ENCODE results near the gene UBE2D4. TPM values are rescaled to one million over a fixed set of nuclear protein-coding genes. Genes with fewer than 3 reads are reported as not detected.

Gene UBE2D4
- total and polyA plus RNA-seq, 2 donors (not counting 1 experiment from before 2014, with no cell fraction given): 10.2 to 21.3 TPM

- H3K79me2 ChIP-seq (ENCODE audit: control insufficient read depth, insufficient read depth, low read length): no peaks in the 10 kb centered on the region
- H3K27me3 ChIP-seq (ENCODE audit: control insufficient read depth, insufficient read depth, low read length): no peaks in the 10 kb centered on the region
- no peaks in the 10 kb centered on the region for H3K36me3 ChIP-seq (ENCODE audit: control insufficient read depth, insufficient read depth, low read length)
- no peak overlapping the region for H3K4me2 ChIP-seq (ENCODE audit: extremely low read depth, insufficient read depth, low read length)
- no peaks in the 10 kb centered on the region for H4K20me1 ChIP-seq (ENCODE audit: control insufficient read depth, extremely low read depth, insufficient read depth, low read length)
- H3K4me1 ChIP-seq (ENCODE audit: control insufficient read depth, extremely low read depth, insufficient read depth, low read length): peaks cover 3% of the 10 kb centered on the region
- no peak overlapping the region for H3K27ac ChIP-seq (ENCODE audit: insufficient read depth, low read length)
- H3K4me3 ChIP-seq (replicated peaks in 1 of 4; ENCODE audit: control extremely low read depth in 1 of 4, insufficient read depth in 1 of 4, low read depth in 3 of 4, low read length in 4 of 4): no peak overlapping the region
- TF ChIP-seq EZH2 (IDR thresholded peaks at IDR 0.05; ENCODE audit: low read length, missing control alignments) (no peak), CTCF (conservative IDR thresholded peaks at IDR 0.05 in 1 of 2, IDR thresholded peaks at IDR 0.05 in 1 of 2; ENCODE audit: low read depth in 1 of 2, low read length in 2 of 2) (no peak)
- no peaks in the 10 kb centered on the region for H3K9me3 ChIP-seq (ENCODE audit: control insufficient read depth, insufficient read depth, low read depth, low read length)
- no peak overlapping the region for H2AFZ ChIP-seq (ENCODE audit: low read length)
- H3K9ac ChIP-seq (ENCODE audit: insufficient read depth, low read length): no peak overlapping the region
- DNase-seq (ENCODE audit: low read depth in 2 of 2): no peak
Measured at GRCh38 chr7:43927810-43928209, 1.6 kb downstream of the UBE2D4 start.

GRCh38 chr7:43929529-43930457 lies 3.6 kb downstream of the UBE2D4 start:
- no peaks in the 10 kb centered on the region for H4K20me1 ChIP-seq (ENCODE audit: control insufficient read depth, extremely low read depth, insufficient read depth, low read length)
- TF ChIP-seq CTCF (conservative IDR thresholded peaks at IDR 0.05 in 1 of 2, IDR thresholded peaks at IDR 0.05 in 1 of 2; ENCODE audit: low read depth in 1 of 2, low read length in 2 of 2) (no peak), EZH2 (IDR thresholded peaks at IDR 0.05; ENCODE audit: low read length, missing control alignments) (no peak)
- no peaks in the 10 kb centered on the region for H3K9me3 ChIP-seq (ENCODE audit: control insufficient read depth, insufficient read depth, low read depth, low read length)
- no peak overlapping the region for H3K9ac ChIP-seq (ENCODE audit: insufficient read depth, low read length)
- H3K4me1 ChIP-seq (ENCODE audit: control insufficient read depth, extremely low read depth, insufficient read depth, low read length): peaks cover 3% of the 10 kb centered on the region
- H2AFZ ChIP-seq (ENCODE audit: low read length): no peak overlapping the region
- no peaks in the 10 kb centered on the region for H3K36me3 ChIP-seq (ENCODE audit: control insufficient read depth, insufficient read depth, low read length)
- no peak overlapping the region for H3K27ac ChIP-seq (ENCODE audit: insufficient read depth, low read length)
- H3K27me3 ChIP-seq (ENCODE audit: control insufficient read depth, insufficient read depth, low read length): no peaks in the 10 kb centered on the region
- no peak overlapping the region for H3K4me2 ChIP-seq (ENCODE audit: extremely low read depth, insufficient read depth, low read length)
- H3K79me2 ChIP-seq (ENCODE audit: control insufficient read depth, insufficient read depth, low read length): no peaks in the 10 kb centered on the region
- H3K4me3 ChIP-seq (replicated peaks in 1 of 4; ENCODE audit: control extremely low read depth in 1 of 4, insufficient read depth in 1 of 4, low read depth in 3 of 4, low read length in 4 of 4): no peak overlapping the region
- no peak for DNase-seq (ENCODE audit: low read depth in 2 of 2)

- Histone ChIP-seq H3K4me2 (ENCODE audit: extremely low read depth, insufficient read depth, low read length) (no peak overlapping the region), H2AFZ (ENCODE audit: low read length) (no peak overlapping the region), H3K4me1 (ENCODE audit: control insufficient read depth, extremely low read depth, insufficient read depth, low read length) (peaks cover 3% of the 10 kb centered on the region), H3K79me2 (ENCODE audit: control insufficient read depth, insufficient read depth, low read length) (no peaks in the 10 kb centered on the region), H3K36me3 (ENCODE audit: control insufficient read depth, insufficient read depth, low read length) (no peaks in the 10 kb centered on the region), H3K27ac (ENCODE audit: insufficient read depth, low read length) (no peak overlapping the region), H3K9me3 (ENCODE audit: control insufficient read depth, insufficient read depth, low read depth, low read length) (no peaks in the 10 kb centered on the region), H4K20me1 (ENCODE audit: control insufficient read depth, extremely low read depth, insufficient read depth, low read length) (no peaks in the 10 kb centered on the region), H3K27me3 (ENCODE audit: control insufficient read depth, insufficient read depth, low read length) (no peaks in the 10 kb centered on the region), H3K9ac (ENCODE audit: insufficient read depth, low read length) (no peak overlapping the region), H3K4me3 (replicated peaks in 1 of 4; ENCODE audit: control extremely low read depth in 1 of 4, insufficient read depth in 1 of 4, low read depth in 3 of 4, low read length in 4 of 4) (no peak overlapping the region)
- TF ChIP-seq CTCF (conservative IDR thresholded peaks at IDR 0.05 in 1 of 2, IDR thresholded peaks at IDR 0.05 in 1 of 2; ENCODE audit: low read depth in 1 of 2, low read length in 2 of 2) (no peak), EZH2 (IDR thresholded peaks at IDR 0.05; ENCODE audit: low read length, missing control alignments) (no peak)
- no peak for DNase-seq (ENCODE audit: low read depth in 2 of 2)
Measured at GRCh38 chr7:43931346-43931745, 5.1 kb downstream of the UBE2D4 start.
